Measurements from ENCODE around the gene HMCN2.

Gene HMCN2

DNA sequence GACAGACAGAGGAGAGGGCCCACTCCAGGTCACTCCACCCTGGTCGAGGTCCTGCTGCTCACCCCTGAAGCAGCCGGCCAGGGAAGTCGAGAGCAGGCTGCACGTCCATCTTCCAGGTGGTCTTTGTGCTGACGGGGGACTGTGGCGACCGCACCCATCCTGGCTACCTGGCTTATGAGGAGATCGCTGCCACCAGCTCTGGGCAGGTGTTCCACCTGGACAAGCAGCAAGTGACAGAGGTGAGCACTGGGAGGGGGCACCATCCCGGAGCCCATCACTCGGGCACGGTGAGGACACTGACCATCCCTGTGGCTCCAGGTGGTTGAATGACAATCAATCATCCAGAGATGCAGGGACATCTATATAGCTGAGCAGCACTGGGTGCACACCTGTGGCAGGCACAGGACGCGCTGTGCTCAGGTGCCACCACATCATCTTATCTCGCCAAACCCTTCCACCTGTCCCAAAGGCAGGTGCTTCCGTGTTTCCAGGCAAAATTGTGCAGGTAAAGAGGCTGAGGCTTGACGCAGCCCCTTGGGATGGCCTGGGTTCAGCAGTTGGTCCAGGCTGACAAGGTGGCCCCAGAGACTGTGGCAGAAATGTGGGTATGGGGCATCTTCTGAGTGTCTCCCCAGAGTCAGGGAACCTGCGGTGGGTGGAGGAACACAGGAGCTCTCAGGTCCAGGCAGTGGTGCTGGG, 20.7 kb downstream of the HMCN2 start:
- Histone ChIP-seq H3K27ac (ENCODE audit: low read length) (no peak overlapping the region), H3K4me1 (ENCODE audit: control insufficient read depth, insufficient read depth, low read length) (peaks cover 53% of the 10 kb centered on the region), H3K9ac (ENCODE audit: low read length in 2 of 2) (no peak overlapping the region), H3K36me3 (ENCODE audit: control insufficient read depth in 2 of 2, insufficient read depth in 2 of 2, low read length in 2 of 2) (peaks cover 3 to 8% of the 10 kb centered on the region in 2 donors), H3K27me3 (ENCODE audit: control insufficient read depth in 1 of 2, insufficient read depth in 2 of 2, low read length in 2 of 2) (no peaks in the 10 kb centered on the region), H3K4me3 (ENCODE audit: low read length in 2 of 2) (no peak overlapping the region), H3K9me3 (ENCODE audit: control insufficient read depth in 2 of 2, low read length in 2 of 2) (no peaks in the 10 kb centered on the region)

DNA sequence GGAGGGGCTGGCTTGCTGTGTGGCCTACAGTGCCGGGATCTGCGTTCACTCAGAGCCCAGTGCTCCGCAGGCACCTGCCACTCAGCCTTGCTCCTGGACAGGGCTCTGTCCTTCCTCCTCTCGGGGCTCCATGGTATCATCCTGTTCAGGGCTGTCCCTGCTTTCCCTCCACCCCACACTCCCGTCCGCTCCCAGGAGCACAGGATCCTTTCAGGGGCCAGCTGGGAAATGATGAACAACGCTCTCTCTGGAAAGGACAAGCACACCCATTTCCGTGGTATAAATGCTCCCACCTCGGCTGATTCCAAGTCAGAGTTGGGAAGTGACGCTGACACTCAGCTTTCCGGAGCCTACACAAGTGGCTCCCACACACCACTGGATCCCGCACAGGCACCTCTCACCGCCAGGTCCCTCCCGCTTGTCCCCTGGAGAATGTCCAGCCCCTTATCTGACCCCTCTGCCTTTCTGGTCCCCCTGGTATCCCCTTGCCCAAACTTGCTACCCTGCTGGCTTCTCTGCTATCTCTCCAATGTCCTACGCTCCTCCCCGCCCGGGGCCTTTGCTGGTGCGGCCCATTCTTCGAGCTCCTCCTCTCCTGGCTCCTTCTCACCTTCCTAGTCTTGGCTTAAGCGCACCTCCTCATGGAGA, 21.3 kb downstream of the HMCN2 start:
- Histone ChIP-seq H3K36me3 (ENCODE audit: control insufficient read depth in 2 of 2, insufficient read depth in 2 of 2, low read length in 2 of 2) (peaks cover 3 to 8% of the 10 kb centered on the region in 2 donors), H3K4me1 (ENCODE audit: control insufficient read depth, insufficient read depth, low read length) (peaks cover 50% of the 10 kb centered on the region), H3K9ac (ENCODE audit: low read length in 2 of 2) (no peak overlapping the region), H3K27ac (ENCODE audit: low read length) (no peak overlapping the region), H3K4me3 (ENCODE audit: low read length in 2 of 2) (no peak overlapping the region), H3K27me3 (ENCODE audit: control insufficient read depth in 1 of 2, insufficient read depth in 2 of 2, low read length in 2 of 2) (no peaks in the 10 kb centered on the region), H3K9me3 (ENCODE audit: control insufficient read depth in 2 of 2, low read length in 2 of 2) (no peaks in the 10 kb centered on the region)

DNA sequence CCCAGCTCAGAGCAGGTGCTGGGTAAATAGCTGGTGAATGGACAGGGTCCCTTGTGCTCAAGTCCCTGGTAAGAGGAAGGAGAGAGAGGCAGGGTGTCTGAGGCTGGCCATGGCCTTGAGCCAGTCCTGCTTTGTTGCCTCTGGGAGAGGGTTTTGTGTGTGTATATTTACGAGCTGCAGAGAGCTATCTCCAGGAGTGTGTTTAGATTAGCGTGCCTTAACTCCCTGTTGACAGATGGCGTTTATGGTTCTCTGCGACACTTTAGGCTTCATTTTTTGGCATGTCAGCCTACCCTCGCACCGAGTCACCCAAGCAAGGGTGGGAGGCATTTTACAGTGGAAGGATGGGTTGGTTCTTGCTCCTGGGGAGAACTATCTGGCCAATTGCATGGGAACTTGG, 22.2 kb downstream of the HMCN2 start:
- H3K4me3 ChIP-seq (ENCODE audit: low read length in 2 of 2), result no peak overlapping the region
- peaks cover 41% of the 10 kb centered on the region for H3K4me1 ChIP-seq (ENCODE audit: control insufficient read depth, insufficient read depth, low read length)
- no peak overlapping the region for H3K9ac ChIP-seq (ENCODE audit: low read length in 2 of 2)
- H3K27ac ChIP-seq (ENCODE audit: low read length), result no peak overlapping the region
- H3K27me3 ChIP-seq (ENCODE audit: control insufficient read depth in 1 of 2, insufficient read depth in 2 of 2, low read length in 2 of 2), result no peaks in the 10 kb centered on the region
- peaks cover 3 to 8% of the 10 kb centered on the region in 2 donors for H3K36me3 ChIP-seq (ENCODE audit: control insufficient read depth in 2 of 2, insufficient read depth in 2 of 2, low read length in 2 of 2)
- no peaks in the 10 kb centered on the region for H3K9me3 ChIP-seq (ENCODE audit: control insufficient read depth in 2 of 2, low read length in 2 of 2)

DNA sequence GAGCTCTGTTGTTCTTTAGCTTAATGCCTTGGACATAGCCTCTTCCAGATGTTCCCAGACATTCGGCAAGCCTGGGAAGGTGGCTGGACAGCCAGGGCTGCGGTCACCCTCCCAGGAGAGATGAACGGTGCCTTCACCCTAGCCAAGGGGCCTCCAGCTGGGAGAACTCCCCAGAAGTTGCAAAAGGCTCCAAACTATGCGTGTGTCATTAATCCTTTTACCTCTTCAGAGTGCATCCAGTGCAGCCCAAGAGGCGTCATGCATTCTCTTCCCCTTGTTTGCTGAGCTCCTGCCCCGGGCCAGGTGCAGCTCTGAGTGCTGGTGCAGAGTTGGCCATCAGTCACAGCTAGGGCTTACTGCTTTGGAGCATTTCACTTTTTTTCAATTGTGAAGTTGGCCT, 22.8 kb downstream of the HMCN2 start:
- Histone ChIP-seq H3K9me3 (ENCODE audit: control insufficient read depth in 2 of 2, low read length in 2 of 2) (no peaks in the 10 kb centered on the region), H3K27me3 (ENCODE audit: control insufficient read depth in 1 of 2, insufficient read depth in 2 of 2, low read length in 2 of 2) (no peaks in the 10 kb centered on the region), H3K36me3 (ENCODE audit: control insufficient read depth in 2 of 2, insufficient read depth in 2 of 2, low read length in 2 of 2) (peaks cover 3 to 10% of the 10 kb centered on the region in 2 donors), H3K9ac (ENCODE audit: low read length in 2 of 2) (no peak overlapping the region), H3K4me1 (ENCODE audit: control insufficient read depth, insufficient read depth, low read length) (peaks cover 37% of the 10 kb centered on the region), H3K4me3 (ENCODE audit: low read length in 2 of 2) (no peak overlapping the region), H3K27ac (ENCODE audit: low read length) (no peak overlapping the region)

GRCh38 chr9:130288926-130289690, 23.5 kb downstream of the HMCN2 start:
- Histone ChIP-seq H3K9me3 (ENCODE audit: control insufficient read depth in 2 of 2, low read length in 2 of 2) (no peaks in the 10 kb centered on the region), H3K27me3 (ENCODE audit: control insufficient read depth in 1 of 2, insufficient read depth in 2 of 2, low read length in 2 of 2) (no peaks in the 10 kb centered on the region), H3K9ac (ENCODE audit: low read length in 2 of 2) (no peak overlapping the region), H3K27ac (ENCODE audit: low read length) (no peak overlapping the region), H3K4me3 (ENCODE audit: low read length in 2 of 2) (no peak overlapping the region), H3K4me1 (ENCODE audit: control insufficient read depth, insufficient read depth, low read length) (peaks cover 30% of the 10 kb centered on the region), H3K36me3 (ENCODE audit: control insufficient read depth in 2 of 2, insufficient read depth in 2 of 2, low read length in 2 of 2) (peaks cover 3 to 13% of the 10 kb centered on the region in 2 donors)

DNA sequence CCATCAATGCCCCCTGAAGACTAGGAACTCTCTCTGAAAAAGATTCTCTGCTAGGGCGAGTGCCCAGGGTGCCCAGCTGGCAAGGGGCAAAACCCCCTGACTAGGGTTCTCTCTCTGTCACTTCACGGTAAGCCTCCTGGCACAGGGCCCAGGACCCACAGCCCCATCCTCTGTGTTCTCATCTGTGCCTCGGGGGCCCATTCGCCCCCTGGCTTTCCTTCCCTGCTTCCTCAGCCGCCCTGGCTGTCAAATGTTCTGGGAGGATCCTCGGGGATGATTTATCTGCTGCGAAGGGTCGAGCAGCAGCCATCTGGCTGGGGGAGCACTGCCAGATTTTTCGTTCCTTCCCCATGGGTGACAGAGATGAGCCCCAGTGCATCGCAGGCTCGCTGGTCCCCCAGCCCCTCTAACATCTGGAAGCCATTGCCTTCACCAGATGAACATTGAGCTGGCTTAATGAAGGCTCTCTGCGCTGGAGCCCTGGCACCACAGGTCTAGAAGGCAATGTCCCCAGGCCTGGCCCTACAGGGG, 24.2 kb downstream of the HMCN2 start:
- H3K9ac ChIP-seq (ENCODE audit: low read length in 2 of 2), result no peak overlapping the region
- no peaks in the 10 kb centered on the region for H3K9me3 ChIP-seq (ENCODE audit: control insufficient read depth in 2 of 2, low read length in 2 of 2)
- H3K4me1 ChIP-seq (ENCODE audit: control insufficient read depth, insufficient read depth, low read length), result peaks cover 25% of the 10 kb centered on the region
- peaks cover 3 to 18% of the 10 kb centered on the region in 2 donors for H3K36me3 ChIP-seq (ENCODE audit: control insufficient read depth in 2 of 2, insufficient read depth in 2 of 2, low read length in 2 of 2)
- H3K27me3 ChIP-seq (ENCODE audit: control insufficient read depth in 1 of 2, insufficient read depth in 2 of 2, low read length in 2 of 2), result no peaks in the 10 kb centered on the region
- H3K4me3 ChIP-seq (ENCODE audit: low read length in 2 of 2), result no peak overlapping the region
- H3K27ac ChIP-seq (ENCODE audit: low read length), result no peak overlapping the region

DNA sequence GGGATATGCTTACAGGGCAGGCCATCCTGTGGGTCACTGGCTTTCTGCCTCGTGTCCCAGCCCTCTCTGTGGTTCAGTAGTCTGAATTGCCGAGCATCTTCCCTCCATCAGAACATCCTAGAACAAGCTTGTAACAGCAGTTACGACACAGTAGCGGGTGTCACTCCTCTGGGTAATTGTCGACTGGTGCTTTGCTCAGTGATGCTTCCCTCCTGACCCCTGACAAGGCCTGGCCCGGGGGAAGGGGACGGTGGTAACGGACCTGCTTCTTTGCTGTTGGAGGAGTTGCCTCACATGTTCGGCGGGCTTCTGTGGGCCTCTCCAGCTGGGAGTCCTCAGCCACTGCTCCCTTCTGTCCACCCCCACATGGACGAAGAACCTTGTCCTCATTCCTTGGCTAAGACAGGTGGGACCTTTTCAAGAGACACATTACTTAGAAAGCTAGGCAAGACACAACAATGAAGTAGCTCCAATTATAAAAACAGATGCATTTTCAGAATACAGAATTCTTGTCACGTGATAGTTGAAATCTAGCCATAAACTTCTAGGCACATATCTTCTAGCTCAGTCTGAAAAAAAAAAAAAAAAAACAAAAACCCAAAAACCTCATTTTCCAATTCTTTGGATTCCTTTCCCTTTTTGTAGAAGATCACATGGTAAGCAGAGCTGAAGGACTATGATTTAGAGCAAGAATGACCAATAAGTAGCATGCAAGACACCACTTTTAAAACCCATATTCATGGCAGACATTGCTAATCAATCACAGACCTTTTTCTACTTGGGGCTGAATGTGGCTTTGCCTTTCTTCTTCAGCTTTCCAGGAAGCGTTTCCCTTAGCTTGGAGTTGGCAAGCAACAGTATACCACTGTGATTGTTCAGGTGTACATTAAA, 25.0 kb downstream of the HMCN2 start:
- peaks cover 25% of the 10 kb centered on the region for H3K4me1 ChIP-seq (ENCODE audit: control insufficient read depth, insufficient read depth, low read length)
- no peak overlapping the region for H3K27ac ChIP-seq (ENCODE audit: low read length)
- H3K9ac ChIP-seq (ENCODE audit: low read length in 2 of 2), result no peak overlapping the region
- no peak overlapping the region for H3K4me3 ChIP-seq (ENCODE audit: low read length in 2 of 2)
- no peaks in the 10 kb centered on the region for H3K9me3 ChIP-seq (ENCODE audit: control insufficient read depth in 2 of 2, low read length in 2 of 2)
- H3K27me3 ChIP-seq (ENCODE audit: control insufficient read depth in 1 of 2, insufficient read depth in 2 of 2, low read length in 2 of 2), result no peaks in the 10 kb centered on the region
- peaks cover 6 to 21% of the 10 kb centered on the region in 2 donors for H3K36me3 ChIP-seq (ENCODE audit: control insufficient read depth in 2 of 2, insufficient read depth in 2 of 2, low read length in 2 of 2)

GRCh38 chr9:130291474-130291873, 25.9 kb downstream of the HMCN2 start:
- Histone ChIP-seq H3K4me3 (ENCODE audit: low read length in 2 of 2) (no peak overlapping the region), H3K9me3 (ENCODE audit: control insufficient read depth in 2 of 2, low read length in 2 of 2) (no peaks in the 10 kb centered on the region), H3K36me3 (ENCODE audit: control insufficient read depth in 2 of 2, insufficient read depth in 2 of 2, low read length in 2 of 2) (peaks cover 3 to 16% of the 10 kb centered on the region in 2 donors), H3K4me1 (ENCODE audit: control insufficient read depth, insufficient read depth, low read length) (peaks cover 25% of the 10 kb centered on the region), H3K27ac (ENCODE audit: low read length) (no peak overlapping the region), H3K27me3 (ENCODE audit: control insufficient read depth in 1 of 2, insufficient read depth in 2 of 2, low read length in 2 of 2) (no peaks in the 10 kb centered on the region), H3K9ac (ENCODE audit: low read length in 2 of 2) (no peak overlapping the region)

DNA sequence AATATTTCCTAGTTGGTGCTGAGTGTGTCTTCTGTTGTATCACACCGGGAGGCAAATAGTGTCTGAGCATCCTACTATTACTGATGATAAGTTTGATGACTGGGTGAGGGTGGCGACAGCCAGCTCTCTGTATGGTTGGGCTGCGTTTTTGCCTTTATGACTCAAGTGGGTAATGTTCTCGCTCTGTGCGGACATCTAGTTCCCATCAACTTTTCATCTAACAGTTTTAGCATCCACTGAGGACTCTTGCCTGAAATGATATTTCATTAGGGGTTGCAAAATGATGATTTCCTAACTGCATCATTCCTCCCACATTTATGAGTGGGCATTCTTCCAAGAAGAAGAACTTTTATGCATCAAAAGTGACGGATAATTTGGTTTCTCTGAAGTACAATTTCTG, 26.5 kb downstream of the HMCN2 start:
- Histone ChIP-seq H3K4me1 (ENCODE audit: control insufficient read depth, insufficient read depth, low read length) (peaks cover 26% of the 10 kb centered on the region), H3K9me3 (ENCODE audit: control insufficient read depth in 2 of 2, low read length in 2 of 2) (no peaks in the 10 kb centered on the region), H3K9ac (ENCODE audit: low read length in 2 of 2) (no peak overlapping the region), H3K36me3 (ENCODE audit: control insufficient read depth in 2 of 2, insufficient read depth in 2 of 2, low read length in 2 of 2) (peaks cover 3 to 12% of the 10 kb centered on the region in 2 donors), H3K27me3 (ENCODE audit: control insufficient read depth in 1 of 2, insufficient read depth in 2 of 2, low read length in 2 of 2) (no peaks in the 10 kb centered on the region), H3K27ac (ENCODE audit: low read length) (no peak overlapping the region), H3K4me3 (ENCODE audit: low read length in 2 of 2) (no peak overlapping the region)

GRCh38 chr9:130294664-130295063, 29.1 kb downstream of the HMCN2 start:
- Histone ChIP-seq H3K4me3 (ENCODE audit: low read length in 2 of 2) (no peak overlapping the region), H3K36me3 (ENCODE audit: control insufficient read depth in 2 of 2, insufficient read depth in 2 of 2, low read length in 2 of 2) (peaks cover 3 to 12% of the 10 kb centered on the region in 2 donors), H3K9ac (ENCODE audit: low read length in 2 of 2) (no peak overlapping the region), H3K4me1 (ENCODE audit: control insufficient read depth, insufficient read depth, low read length) (peaks cover 5% of the 10 kb centered on the region), H3K9me3 (ENCODE audit: control insufficient read depth in 2 of 2, low read length in 2 of 2) (no peaks in the 10 kb centered on the region), H3K27ac (ENCODE audit: low read length) (no peak overlapping the region), H3K27me3 (ENCODE audit: control insufficient read depth in 1 of 2, insufficient read depth in 2 of 2, low read length in 2 of 2) (no peaks in the 10 kb centered on the region)
